HUES64 (cell line): ENCODE measurements around the gene CORIN.

ENCODE experiments used
- H3K27ac ChIP-seq: 2 replicates; pipeline ENCODE4 v1.7.0; 2013; ENCODE audit warnings: low read depth, low read length, inconsistent platforms
- H3K27me3 ChIP-seq: 2 replicates; pipeline ENCODE4 v1.6.1; 2013; ENCODE audit warnings: mild to moderate bottlenecking, low read length; ENCODE audit not compliant: insufficient read depth
- H3K36me3 ChIP-seq: 2 replicates; pipeline ENCODE4 v1.6.1; 2013; ENCODE audit warnings: mild to moderate bottlenecking, low read length; ENCODE audit not compliant: insufficient read depth
- H3K4me1 ChIP-seq: 2 replicates; pipeline ENCODE4 v1.6.1; 2013; ENCODE audit warnings: mild to moderate bottlenecking, low read length, moderate library complexity; ENCODE audit not compliant: insufficient read depth
- H3K4me3 ChIP-seq: 2 replicates; pipeline ENCODE4 v1.5.1; 2013; ENCODE audit warnings: mild to moderate bottlenecking, low read length, moderate library complexity
- H3K9ac ChIP-seq: 2 replicates; pipeline ENCODE4 v1.6.1; 2013; ENCODE audit warnings: mild to moderate bottlenecking, low read depth, low read length
- H3K9me3 ChIP-seq: 2 replicates; pipeline ENCODE4 v1.6.1; 2013; ENCODE audit warnings: low read depth, low read length; ENCODE audit not compliant: insufficient read depth
- WGBS: fragments of 150-250, 120-280 bp; methylation state at CpG from one replicate; pipeline ENCODE4 v1.1.7; 2013; ENCODE audit warnings: missing lambda C conversion rate; 5-methylcytosine and 5-hydroxymethylcytosine counted together

Gene CORIN

GRCh38 chr4:47642191-47642830 lies 195.6 kb downstream of the CORIN start:
- 98% methylated on average over 2 of the region's 6 CpGs for WGBS
- Histone ChIP-seq H3K27me3 (no peaks in the 10 kb centered on the region), H3K27ac (no peak overlapping the region), H3K4me3 (no peak overlapping the region), H3K9me3 (0 out of 2 replicates have a peak, but pooled peaks cover 3% of the 10 kb centered on the region), H3K36me3 (no peaks in the 10 kb centered on the region), H3K4me1 (no peaks in the 10 kb centered on the region; the same call in 1 of the 2 replicates), H3K9ac (no peak overlapping the region)

- Histone ChIP-seq H3K9ac (no peak overlapping the region), H3K4me1 (no peaks in the 10 kb centered on the region; the same call in 1 of the 2 replicates), H3K36me3 (no peaks in the 10 kb centered on the region), H3K27ac (no peak overlapping the region), H3K27me3 (no peaks in the 10 kb centered on the region), H3K9me3 (0 out of 2 replicates have a peak, but pooled peaks cover 3% of the 10 kb centered on the region), H3K4me3 (no peak overlapping the region)
- WGBS = 91% methylated on average over 1 of the region's 1 CpG
Observed at GRCh38 chr4:47641755-47642154, 196.1 kb downstream of the CORIN start.

GRCh38 chr4:47640911-47641310 lies 197.0 kb downstream of the CORIN start:
- no peaks in the 10 kb centered on the region for H3K36me3 ChIP-seq
- 0 out of 2 replicates have a peak, but pooled peaks cover 3% of the 10 kb centered on the region for H3K9me3 ChIP-seq
- no peak overlapping the region for H3K27ac ChIP-seq
- H3K9ac ChIP-seq = no peak overlapping the region
- H3K4me1 ChIP-seq = no peaks in the 10 kb centered on the region; the same call in 1 of the 2 replicates
- no peaks in the 10 kb centered on the region for H3K27me3 ChIP-seq
- H3K4me3 ChIP-seq = no peak overlapping the region

- H3K9me3 ChIP-seq = 0 out of 2 replicates have a peak, but pooled peaks cover 3% of the 10 kb centered on the region
- H3K4me1 ChIP-seq = no peaks in the 10 kb centered on the region; the same call in 1 of the 2 replicates
- no peaks in the 10 kb centered on the region for H3K36me3 ChIP-seq
- no peaks in the 10 kb centered on the region for H3K27me3 ChIP-seq
- 85% methylated on average over 3 of the region's 3 CpGs for WGBS
- H3K27ac ChIP-seq = no peak overlapping the region
- H3K4me3 ChIP-seq = no peak overlapping the region
- no peak overlapping the region for H3K9ac ChIP-seq
Observed at GRCh38 chr4:47639531-47639930, 198.3 kb downstream of the CORIN start.

- 93% methylated on average over 4 of the region's 4 CpGs for WGBS
- H3K4me3 ChIP-seq = no peak overlapping the region
- H3K27me3 ChIP-seq = no peaks in the 10 kb centered on the region
- no peaks in the 10 kb centered on the region for H3K36me3 ChIP-seq
- H3K9ac ChIP-seq = no peak overlapping the region
- no peak overlapping the region for H3K27ac ChIP-seq
- H3K9me3 ChIP-seq = no peaks in the 10 kb centered on the region
- H3K4me1 ChIP-seq = no peaks in the 10 kb centered on the region
Observed at GRCh38 chr4:47631161-47631560, 206.7 kb downstream of the CORIN start.

- no peaks in the 10 kb centered on the region for H3K4me1 ChIP-seq
- H3K9me3 ChIP-seq = no peaks in the 10 kb centered on the region
- H3K9ac ChIP-seq = no peak overlapping the region
- H3K27ac ChIP-seq = no peak overlapping the region
- H3K4me3 ChIP-seq = no peak overlapping the region
- no peaks in the 10 kb centered on the region for H3K27me3 ChIP-seq
- H3K36me3 ChIP-seq = no peaks in the 10 kb centered on the region
Observed at GRCh38 chr4:47624031-47624441, 213.8 kb downstream of the CORIN start.

GRCh38 chr4:47621181-47621580 lies 216.7 kb downstream of the CORIN start:
- H3K9me3 ChIP-seq = no peaks in the 10 kb centered on the region
- no peak overlapping the region for H3K9ac ChIP-seq
- no peaks in the 10 kb centered on the region for H3K36me3 ChIP-seq
- WGBS = 63% methylated on average over 1 of the region's 1 CpG
- no peak overlapping the region for H3K27ac ChIP-seq
- no peaks in the 10 kb centered on the region for H3K4me1 ChIP-seq
- no peak overlapping the region for H3K4me3 ChIP-seq
- H3K27me3 ChIP-seq = no peaks in the 10 kb centered on the region

GRCh38 chr4:47619691-47620090 lies 218.2 kb downstream of the CORIN start:
- Histone ChIP-seq H3K4me1 (no peaks in the 10 kb centered on the region), H3K27me3 (no peaks in the 10 kb centered on the region), H3K4me3 (no peak overlapping the region), H3K27ac (no peak overlapping the region), H3K9ac (no peak overlapping the region), H3K9me3 (no peaks in the 10 kb centered on the region), H3K36me3 (no peaks in the 10 kb centered on the region)
- 100% methylated on average over 2 of the region's 2 CpGs for WGBS

- H3K4me3 ChIP-seq = no peak overlapping the region
- no peak overlapping the region for H3K27ac ChIP-seq
- no peak overlapping the region for H3K9ac ChIP-seq
- no peaks in the 10 kb centered on the region for H3K27me3 ChIP-seq
- no peaks in the 10 kb centered on the region for H3K9me3 ChIP-seq
- H3K4me1 ChIP-seq = no peaks in the 10 kb centered on the region
- no peaks in the 10 kb centered on the region for H3K36me3 ChIP-seq
Observed at GRCh38 chr4:47617607-47618006, 220.3 kb downstream of the CORIN start.

- H3K36me3 ChIP-seq = no peaks in the 10 kb centered on the region
- no peak overlapping the region for H3K4me3 ChIP-seq
- WGBS = 87% methylated on average over 4 of the region's 4 CpGs
- H3K4me1 ChIP-seq = no peaks in the 10 kb centered on the region
- no peaks in the 10 kb centered on the region for H3K9me3 ChIP-seq
- H3K27me3 ChIP-seq = no peaks in the 10 kb centered on the region
- H3K27ac ChIP-seq = no peak overlapping the region
- no peak overlapping the region for H3K9ac ChIP-seq
Observed at GRCh38 chr4:47615385-47615784, 222.5 kb downstream of the CORIN start.

GRCh38 chr4:47612116-47613023 lies 225.5 kb downstream of the CORIN start:
- H3K4me3 ChIP-seq = no peak overlapping the region
- no peaks in the 10 kb centered on the region for H3K27me3 ChIP-seq
- H3K27ac ChIP-seq = no peak overlapping the region
- no peak overlapping the region for H3K9ac ChIP-seq
- no peaks in the 10 kb centered on the region for H3K4me1 ChIP-seq
- H3K36me3 ChIP-seq = no peaks in the 10 kb centered on the region
- WGBS = 96% methylated on average over 4 of the region's 4 CpGs
- no peaks in the 10 kb centered on the region for H3K9me3 ChIP-seq
